HG02759 (cell line): ENCODE data around the gene VWC2L.

Experiments used
- ATAC-seq: cut with Tn5 transposase; IDR thresholded peaks from one replicate; pipeline ENCODE4 v1.9.1; 2021; ENCODE audit warnings: mild to moderate bottlenecking, moderate library complexity; ENCODE audit not compliant: unreplicated experiment

The VWC2L gene

DNA sequence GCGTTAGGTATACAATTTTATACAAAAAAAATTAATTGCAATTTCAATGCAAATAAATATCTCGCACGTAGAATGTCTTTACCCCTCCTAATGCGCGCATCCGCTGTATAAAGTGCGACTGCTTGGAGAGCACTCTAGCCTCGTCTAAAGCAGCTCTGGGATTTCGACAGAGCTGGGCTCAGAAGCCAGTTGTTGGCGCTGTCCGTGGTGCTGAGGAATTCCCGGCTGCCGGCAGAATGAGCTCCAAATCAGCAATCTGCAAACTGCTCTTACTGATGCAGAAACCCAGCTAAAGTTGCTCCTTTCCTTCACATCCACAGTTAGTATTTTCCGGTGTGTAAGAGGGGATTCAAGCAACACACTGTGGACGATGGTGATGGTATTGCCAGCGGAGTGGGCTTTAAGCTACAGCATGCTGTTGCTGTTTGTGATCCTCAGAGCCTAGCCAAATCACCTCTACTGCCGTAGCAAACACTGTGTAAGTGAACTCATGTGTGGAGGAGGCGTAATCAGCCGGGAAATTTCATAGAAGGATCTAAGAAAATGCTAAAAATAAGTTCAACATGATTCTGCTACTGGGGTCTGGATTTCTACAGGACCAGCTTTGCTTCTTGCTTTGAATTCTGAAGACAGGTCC, at the start of gene VWC2L:
VWC2L (plus strand) TSS at position 137 of the 637 bp plus-strand sequence. CDS start 3,140 bp downstream, outside the sequence.
- ATAC-seq: peak; percentile 79

DNA sequence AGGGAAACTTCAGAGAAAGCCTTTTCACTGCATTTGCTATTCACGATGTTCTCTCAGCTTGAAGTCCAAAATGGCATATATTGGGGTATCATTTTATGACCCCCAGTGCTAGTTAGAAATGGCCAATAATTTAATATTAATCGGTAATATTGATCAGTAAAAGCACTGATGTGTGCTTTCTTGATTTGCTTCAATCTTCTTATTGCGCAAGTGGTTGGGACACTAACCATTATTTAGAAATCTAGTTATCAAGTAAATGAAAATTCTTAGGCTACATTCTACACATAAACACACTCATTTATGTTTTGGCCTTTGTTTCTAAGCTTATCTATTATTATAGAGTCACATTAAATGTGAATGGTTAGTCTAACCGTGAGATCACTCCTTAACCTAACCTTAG, 49.7 kb upstream of the VWC2L start:
- no peak for ATAC-seq

DNA sequence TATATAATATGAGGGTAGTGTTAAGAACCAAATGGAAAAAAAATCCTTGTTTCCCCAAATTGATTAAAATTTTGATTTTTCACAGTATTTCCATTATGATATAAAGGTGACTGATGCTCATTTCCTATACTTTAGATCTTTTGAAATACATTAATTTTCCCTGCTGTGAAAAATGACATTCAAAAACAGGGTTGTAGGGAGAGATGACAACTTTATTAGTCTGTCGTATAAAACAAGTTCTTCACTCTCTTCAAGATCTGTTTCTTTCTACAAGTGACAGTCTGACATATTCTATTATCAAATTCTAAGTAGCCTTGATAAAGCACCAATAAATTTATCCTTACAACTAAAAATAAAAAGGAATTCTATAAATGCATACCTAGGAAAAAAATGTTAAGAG, 45.3 kb upstream of the VWC2L start:
- no peak for ATAC-seq

DNA sequence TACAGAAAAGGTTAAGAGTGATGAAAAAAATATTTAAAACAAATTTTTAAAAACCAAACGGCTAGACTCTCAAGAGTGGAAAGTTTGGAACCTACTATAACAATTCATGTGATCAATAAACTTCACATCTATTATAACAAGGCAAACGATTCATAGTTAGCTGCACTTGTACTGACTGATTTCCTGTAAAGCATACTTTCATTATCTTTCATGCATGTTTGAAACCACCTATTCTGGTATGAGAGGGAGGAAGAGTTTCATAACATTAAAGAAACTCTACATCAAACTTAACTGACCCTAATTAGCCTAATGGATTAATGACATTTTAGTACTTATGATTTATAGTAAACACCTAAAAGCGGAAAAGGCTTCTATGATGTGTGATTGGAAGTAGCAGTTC, 43.7 kb upstream of the VWC2L start:
- ATAC-seq: no peak

DNA sequence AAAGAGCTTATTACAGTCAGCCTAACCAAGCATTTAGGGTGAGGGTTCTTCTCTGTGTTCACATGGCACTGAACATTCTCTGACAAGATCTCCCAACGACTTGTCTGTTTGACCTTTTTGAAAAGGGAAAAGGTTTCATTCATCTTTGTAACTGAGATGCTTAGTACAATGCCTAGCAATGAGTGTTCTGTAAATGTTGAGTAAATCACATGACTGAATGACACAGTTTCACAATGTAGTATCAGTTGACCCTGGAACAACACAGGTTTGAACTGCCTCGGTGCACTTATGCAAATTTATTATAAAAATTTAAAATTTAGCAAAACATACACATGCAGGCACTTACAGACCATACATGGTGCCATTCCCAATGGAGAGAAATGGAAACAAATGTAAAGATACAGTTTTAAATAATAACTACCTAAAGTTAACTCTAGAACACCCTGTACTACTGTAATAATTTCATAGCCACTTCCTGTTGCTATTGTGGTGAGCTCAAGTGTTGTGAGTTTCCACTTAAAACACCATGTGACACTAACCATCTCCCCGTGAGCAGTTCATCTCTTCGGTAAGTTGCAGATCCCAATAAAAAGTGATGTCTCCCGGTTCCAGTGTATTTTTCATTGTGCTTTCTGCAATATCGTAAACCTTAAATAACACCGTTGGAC, 34.1 kb upstream of the VWC2L start:
- no peak for ATAC-seq

DNA sequence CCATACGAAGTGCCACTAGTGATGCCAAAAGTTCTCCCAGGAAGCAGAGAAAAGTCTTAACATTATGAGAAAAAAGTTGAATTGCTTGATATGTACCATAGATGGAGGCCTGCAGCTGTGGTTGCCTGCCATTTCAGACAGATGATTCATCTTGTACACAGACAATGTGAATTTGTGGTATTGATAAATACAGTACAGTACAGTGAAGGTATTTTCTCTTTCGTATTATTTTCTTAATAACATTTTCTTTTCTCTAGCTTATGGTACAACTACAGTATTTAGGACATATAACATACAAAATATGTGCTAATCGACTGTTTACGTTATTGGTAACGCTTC, 33.6 kb upstream of the VWC2L start:
- no peak for ATAC-seq

DNA sequence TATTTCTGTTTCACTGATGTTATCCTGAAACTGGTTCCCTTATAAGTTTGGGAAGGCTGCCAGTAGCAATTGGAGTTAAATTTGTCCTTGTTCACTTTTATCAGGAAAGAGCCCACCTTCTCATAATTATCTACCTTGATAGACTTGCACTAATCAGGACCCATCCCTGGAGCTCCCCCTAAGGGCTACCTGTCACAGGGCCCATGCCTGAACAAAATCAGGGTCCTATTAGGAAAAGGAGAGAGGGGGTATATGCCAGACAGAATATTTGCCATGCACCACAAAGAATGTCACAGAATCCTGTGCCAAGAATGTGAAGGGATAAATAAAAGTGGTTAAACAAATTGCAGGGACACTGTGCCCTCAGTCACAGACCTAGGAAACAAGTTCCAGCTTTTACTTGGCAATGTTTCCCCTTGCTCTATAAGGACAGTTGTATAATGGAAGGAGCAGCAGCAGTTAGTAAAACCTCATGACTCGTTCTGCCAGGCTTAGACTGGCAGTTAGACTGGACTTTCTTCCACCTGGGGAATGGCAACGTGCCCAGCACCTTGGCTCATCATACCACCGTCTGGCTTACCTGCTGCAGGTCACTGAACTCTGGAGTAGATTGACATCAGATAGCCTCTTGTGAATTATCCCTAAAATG, 32.3 kb upstream of the VWC2L start:
- ATAC-seq: no peak

DNA sequence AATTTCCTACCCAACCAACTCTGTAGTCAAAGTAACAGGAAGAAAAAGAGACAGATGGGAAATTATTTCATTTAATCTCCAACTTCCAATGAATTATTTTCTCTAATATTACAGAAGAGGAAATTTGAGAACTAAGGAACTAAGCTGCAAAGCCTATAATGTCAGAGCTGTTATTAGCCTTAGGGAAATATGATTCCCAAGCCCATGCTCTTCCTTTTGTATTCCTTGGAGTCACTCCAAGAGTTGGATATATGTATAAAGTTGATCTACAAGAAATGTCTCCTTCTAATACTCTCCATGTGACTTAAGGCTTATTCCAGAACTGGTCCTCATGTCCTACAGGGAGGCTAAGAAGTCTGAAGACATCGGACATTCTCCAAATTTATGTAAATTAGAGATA, 31.6 kb upstream of the VWC2L start:
- no peak for ATAC-seq

DNA sequence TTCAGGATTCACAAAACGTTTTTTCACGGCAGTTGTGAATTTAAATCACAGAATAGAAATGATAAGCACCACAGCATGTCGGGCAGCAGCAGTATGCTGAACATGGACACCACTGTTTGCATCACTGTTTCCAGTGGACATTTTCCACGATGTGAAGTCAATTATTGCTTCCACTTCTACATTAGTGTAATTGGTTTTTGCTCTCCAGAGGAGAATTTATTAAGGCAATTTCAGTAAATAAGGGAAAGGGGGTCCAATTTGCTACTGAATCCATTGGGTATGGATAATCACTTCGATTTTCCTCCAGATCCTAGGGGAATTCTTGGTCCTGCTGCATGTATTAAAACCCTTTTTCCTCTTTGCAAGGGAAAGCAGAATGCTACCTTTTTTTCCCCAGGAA, 30.2 kb upstream of the VWC2L start:
- ATAC-seq: no peak

DNA sequence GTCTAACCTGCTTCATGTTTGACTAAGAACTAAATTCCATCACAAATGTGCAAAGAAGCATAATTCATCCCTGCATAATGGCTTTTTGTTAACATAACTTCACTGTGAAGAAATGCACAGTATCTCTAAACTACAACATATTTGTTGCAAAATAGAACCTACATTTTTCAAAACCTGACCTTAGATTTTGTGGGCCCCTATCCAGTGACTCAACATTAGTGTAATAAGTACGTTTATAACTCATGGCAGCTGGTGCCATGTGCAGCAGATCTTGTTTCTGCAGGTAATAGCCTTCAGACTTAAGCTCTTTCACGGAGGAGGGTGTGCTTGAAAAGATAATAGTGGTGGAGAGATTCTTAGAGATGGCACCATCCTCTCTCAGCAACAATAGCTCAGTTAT, 28.6 kb upstream of the VWC2L start:
- no peak for ATAC-seq

DNA sequence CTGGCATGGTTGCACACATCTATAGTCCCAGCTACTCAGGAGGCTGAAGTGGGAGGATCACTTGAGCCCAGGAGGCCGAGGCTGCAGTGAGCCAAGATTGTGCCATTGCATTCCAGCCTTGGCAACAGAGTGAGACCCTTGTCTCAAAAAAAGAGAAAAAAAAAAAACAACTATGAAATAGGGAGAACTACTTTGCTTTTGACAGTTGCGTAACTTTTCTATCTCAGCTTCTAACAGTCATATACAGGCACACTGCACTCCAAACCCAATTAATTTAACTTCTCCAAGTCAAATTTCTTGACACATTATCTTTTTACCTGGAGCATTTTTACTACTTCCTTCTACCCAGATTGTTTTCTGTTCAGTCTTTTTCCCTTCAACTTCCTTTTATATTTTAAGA, 24.1 kb upstream of the VWC2L start:
- no peak for ATAC-seq

DNA sequence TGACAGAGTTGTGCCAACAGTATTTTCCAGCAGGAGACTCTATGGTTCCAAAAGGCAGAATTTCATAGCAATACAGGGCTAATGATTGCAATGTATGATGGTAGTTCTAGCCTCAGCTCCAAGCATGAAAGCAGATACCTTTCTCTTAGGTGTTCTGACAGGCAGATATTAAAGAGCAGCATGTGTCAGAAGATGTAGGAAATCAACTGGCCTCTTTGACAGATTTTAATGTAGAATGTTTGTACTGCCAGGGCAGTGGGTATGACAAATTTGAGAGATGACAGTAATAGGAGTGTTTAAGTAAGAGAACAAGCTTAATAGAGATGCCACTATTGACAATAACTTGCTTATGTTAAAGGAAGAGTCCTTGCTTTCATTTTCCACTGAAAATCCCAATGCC, 21.5 kb upstream of the VWC2L start:
- ATAC-seq: no peak

DNA sequence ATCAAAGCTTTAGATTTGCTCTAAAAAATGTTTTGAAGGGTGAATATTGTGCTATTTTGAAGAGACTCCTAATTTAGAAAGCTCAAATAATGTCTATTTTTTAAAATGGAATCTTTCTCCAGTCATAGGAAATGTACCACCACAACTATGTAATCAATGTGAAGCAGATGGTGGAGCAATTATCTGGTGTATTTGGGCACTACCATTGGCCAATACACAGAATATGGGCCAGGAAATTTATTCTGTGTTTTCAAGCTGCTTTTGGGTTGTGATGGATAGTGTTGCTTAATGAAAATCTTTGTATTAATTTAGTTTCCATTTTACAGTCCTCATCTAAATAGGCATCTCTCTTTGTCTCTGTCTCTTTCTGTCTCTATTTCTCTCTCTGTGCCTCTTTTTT, 17.1 kb upstream of the VWC2L start:
- ATAC-seq: no peak

DNA sequence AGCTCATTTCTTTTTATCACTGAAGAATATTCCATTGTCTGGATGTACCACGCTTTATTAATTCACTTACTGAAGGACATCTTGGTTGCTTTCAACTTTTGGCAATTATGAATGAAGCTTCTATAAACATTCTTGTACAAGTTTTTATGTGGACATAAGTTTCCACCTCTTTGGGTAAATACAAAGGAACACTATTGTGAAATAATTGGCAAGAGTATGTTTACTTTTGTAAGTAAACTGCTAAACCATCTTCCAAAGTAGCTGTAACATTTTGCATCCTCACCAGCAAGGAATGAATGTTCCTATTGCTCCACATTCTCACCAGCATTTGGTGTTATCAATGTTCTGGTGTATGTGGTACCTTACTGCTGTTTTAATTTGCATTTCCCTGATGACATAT, 15.8 kb upstream of the VWC2L start:
- no peak for ATAC-seq

DNA sequence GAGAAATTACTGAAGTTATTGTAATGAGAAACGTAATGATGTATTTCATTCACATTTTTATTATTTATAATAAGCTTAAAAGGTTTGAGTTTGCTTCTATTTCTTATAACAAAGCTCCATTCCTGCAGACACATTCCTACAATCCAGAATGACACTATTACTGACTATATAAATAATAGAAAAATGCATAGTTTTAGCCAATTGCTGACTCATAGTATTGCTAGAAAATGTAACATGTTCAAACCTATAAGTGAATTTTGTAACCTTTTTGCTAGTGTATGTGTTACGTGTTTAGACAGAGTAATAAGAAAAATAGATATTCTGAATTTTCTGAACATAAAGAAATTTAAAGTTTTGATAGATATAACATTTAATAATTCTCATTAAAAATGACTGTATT, 9.3 kb upstream of the VWC2L start:
- no peak for ATAC-seq

DNA sequence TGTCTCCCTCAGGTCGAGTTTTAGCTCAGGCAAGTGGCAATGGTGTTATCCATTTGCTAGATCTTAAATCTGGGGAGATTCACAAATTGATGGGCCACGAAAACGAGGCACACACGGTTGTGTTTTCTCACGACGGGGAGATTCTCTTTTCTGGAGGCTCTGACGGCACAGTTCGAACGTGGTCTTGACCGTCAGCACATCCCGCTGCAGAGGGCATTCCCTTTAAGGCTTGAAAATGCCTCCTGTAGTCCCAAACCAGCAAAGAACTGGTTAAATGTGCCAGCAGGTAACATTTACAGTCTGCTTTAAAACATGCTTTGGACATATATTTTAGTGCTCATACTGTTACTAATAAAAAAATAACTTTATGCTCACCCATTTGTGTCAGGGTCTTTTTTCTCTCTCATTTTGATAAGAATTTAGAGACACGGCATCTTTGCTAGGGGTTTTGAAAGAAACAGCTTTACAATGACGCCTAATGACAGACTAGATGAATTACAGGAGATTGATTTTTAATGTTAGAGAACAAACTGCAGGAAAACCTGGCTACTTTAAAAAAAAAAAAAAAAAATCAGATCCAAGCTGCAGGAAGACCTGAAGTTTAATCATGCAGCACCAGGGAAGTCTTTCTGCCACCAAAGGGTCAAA, 602 bp upstream of the VWC2L start:
- no peak for ATAC-seq

DNA sequence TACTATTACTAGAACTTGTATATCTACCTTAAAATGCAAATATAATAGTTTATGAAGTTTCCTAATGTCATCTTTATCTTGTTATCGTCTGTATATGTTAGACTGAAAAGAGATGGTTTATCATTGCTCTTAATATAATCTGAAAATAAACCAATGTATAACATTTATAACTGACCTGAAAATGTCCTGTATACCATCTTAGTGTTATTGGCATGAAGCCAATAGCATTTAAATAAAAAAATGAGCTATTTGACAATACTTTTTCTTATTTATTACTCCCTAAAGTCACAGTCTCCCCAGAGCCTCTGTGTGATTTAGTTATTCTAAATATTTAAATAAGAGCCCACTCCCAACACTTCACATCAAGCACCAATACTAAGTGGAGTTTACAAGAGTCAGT, 1.8 kb downstream of the VWC2L start:
- no peak for ATAC-seq

DNA sequence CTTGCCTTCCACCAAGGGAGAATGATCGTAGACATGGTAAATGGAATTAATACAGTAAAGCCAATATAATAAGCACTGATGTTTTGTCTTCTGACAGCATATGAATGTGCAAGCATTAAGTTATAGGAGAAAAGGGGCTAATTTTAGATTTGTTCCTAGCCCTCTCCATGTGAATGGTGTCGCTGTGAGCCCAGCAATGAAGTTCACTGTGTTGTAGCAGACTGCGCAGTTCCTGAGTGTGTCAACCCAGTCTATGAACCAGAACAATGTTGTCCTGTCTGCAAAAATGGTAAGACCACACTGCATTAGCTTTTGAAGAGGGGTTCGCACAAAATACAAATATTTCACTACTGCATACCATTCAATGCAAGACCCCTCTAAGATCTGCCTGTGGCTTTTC, 25.6 kb downstream of the VWC2L start:
- ATAC-seq: no peak

DNA sequence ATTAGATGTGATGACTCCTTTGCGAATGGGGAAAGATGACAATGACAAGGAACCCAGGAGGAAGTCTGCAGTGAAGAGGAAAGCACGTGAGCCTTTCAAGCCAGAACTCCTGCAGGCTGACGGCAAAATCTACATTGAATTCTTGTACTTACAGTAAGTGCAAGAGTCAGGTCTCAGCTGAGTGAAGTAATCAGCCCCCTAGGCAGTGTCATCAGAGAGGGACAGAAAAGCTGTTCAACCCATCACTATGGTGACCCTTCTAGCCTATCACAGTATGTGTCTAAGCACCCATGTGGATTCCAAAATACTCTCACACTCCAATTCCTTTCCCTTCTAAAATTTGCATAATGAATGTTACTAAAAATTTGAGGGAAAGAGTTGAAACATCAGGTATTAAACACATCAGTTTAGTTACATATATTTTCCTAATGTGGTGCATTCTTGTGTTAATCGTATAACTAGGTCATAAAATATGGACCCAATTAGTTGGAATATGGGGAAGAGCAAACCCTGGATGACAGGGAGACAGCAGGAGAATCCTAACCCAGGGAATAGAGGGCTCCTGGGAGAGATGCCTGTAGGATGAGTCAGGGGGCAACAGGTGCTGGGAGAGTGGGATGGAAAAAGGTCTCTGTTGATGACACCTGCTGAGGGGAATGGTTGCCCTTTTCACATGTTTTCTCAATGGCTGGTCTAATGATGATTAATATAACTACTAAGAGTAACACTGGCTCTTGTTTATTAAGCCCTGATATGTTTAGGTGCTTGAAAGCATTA, 39.5 kb downstream of the VWC2L start:
- ATAC-seq: no peak

DNA sequence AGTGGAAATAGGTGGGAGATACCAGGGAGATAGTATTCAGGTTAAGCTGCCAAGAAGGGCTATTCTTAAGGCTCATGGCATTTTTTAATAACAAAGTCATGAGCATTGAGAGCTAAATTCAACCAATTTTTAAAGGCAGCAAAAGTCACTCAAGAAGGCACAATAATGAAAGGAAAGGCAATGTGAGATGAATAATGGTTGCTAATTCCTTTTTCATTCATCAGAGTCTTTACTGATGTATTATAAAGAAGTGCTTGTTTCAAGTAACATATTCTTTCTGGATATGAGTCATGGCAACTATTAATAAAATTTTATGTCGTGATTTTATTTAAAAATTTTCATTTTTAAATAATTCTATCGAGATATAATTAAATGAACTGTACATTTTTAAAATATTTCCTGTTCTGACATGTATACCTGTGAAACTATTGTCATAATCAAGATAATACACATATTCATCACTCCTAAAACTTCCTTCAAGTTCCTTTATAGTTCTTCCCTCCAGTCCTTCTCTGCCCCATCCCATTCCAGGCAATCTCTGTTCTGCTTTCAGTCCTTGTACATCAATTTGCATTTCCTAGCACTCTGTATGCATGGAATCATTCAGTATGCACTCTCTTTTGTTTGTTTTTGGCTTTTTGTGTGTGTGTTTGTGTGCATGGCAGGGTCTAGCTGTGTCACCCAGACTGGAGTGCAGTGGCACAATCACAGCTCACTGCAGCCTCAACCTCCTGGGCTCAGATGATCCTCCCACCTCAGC, 40.8 kb downstream of the VWC2L start:
- no peak for ATAC-seq
